ENCODE data around the gene ANKK1.

The ANKK1 gene

GRCh38 chr11:113407163-113407562 is 19.6 kb downstream of the ANKK1 start:
- no peak for DNase-seq (ENCODE audit: low read depth in 4 of 4, low spot score in 1 of 4)

- no peak for DNase-seq (ENCODE audit: low read depth in 4 of 4, low spot score in 1 of 4)
Observed at GRCh38 chr11:113408206-113408605, 20.6 kb downstream of the ANKK1 start.

GRCh38 chr11:113408887-113409286 is 21.3 kb downstream of the ANKK1 start:
- DNase-seq (ENCODE audit: low read depth in 4 of 4, low spot score in 1 of 4): no peak

- DNase-seq (ENCODE audit: low read depth in 4 of 4, low spot score in 1 of 4): no peak
Observed at GRCh38 chr11:113409526-113409925, 21.9 kb downstream of the ANKK1 start.

- no peak for DNase-seq (ENCODE audit: low read depth in 4 of 4, low spot score in 1 of 4)
Observed at GRCh38 chr11:113410414-113411135, 23.0 kb downstream of the ANKK1 start.

GRCh38 chr11:113411536-113411935 is 24.0 kb downstream of the ANKK1 start:
- no peak for DNase-seq (ENCODE audit: low read depth in 4 of 4, low spot score in 1 of 4)

- DNase-seq (ENCODE audit: low read depth in 4 of 4, low spot score in 1 of 4): no peak
Observed at GRCh38 chr11:113412675-113413074, 25.1 kb downstream of the ANKK1 start.

GRCh38 chr11:113415343-113415742 is 27.8 kb downstream of the ANKK1 start:
- DNase-seq (ENCODE audit: low read depth in 4 of 4, low spot score in 1 of 4): no peak

GRCh38 chr11:113417428-113417827 is 29.8 kb downstream of the ANKK1 start:
- no peak for DNase-seq (ENCODE audit: low read depth in 4 of 4, low spot score in 1 of 4)

GRCh38 chr11:113419454-113420003 is 31.9 kb downstream of the ANKK1 start:
- DNase-seq (ENCODE audit: low read depth in 4 of 4, low spot score in 1 of 4): no peak

GRCh38 chr11:113420808-113421207 is 33.2 kb downstream of the ANKK1 start:
- no peak for DNase-seq (ENCODE audit: low read depth in 4 of 4, low spot score in 1 of 4)

GRCh38 chr11:113426686-113427085 is 39.1 kb downstream of the ANKK1 start:
- no peak for DNase-seq (ENCODE audit: low read depth in 4 of 4, low spot score in 1 of 4)

- DNase-seq (ENCODE audit: low read depth in 4 of 4, low spot score in 1 of 4): no peak
Observed at GRCh38 chr11:113431746-113432145, 44.2 kb downstream of the ANKK1 start.

- DNase-seq (ENCODE audit: low read depth in 4 of 4, low spot score in 1 of 4): no peak
Observed at GRCh38 chr11:113435190-113435968, 47.8 kb downstream of the ANKK1 start.

- no peak for DNase-seq (ENCODE audit: low read depth in 4 of 4, low spot score in 1 of 4)
Observed at GRCh38 chr11:113436672-113437252, 49.2 kb downstream of the ANKK1 start.

- DNase-seq (ENCODE audit: low read depth in 4 of 4, low spot score in 1 of 4): no peak
Observed at GRCh38 chr11:113440816-113441215, 53.2 kb downstream of the ANKK1 start.

- no peak for DNase-seq (ENCODE audit: low read depth in 4 of 4, low spot score in 1 of 4)
Observed at GRCh38 chr11:113444502-113445123, 57.0 kb downstream of the ANKK1 start.

- no peak for DNase-seq (ENCODE audit: low read depth in 4 of 4, low spot score in 1 of 4)
Observed at GRCh38 chr11:113446112-113446511, 58.5 kb downstream of the ANKK1 start.

GRCh38 chr11:113446938-113447337 is 59.4 kb downstream of the ANKK1 start:
- DNase-seq (ENCODE audit: low read depth in 4 of 4, low spot score in 1 of 4): no peak

- no peak for DNase-seq (ENCODE audit: low read depth in 4 of 4, low spot score in 1 of 4)
Observed at GRCh38 chr11:113447621-113448315, 60.2 kb downstream of the ANKK1 start.

GRCh38 chr11:113448316-113448677 is 60.7 kb downstream of the ANKK1 start:
- no peak for DNase-seq (ENCODE audit: low read depth in 4 of 4, low spot score in 1 of 4)

Measured in stimulated activated CD4-positive, alpha-beta T cell treated with anti-CD3 and anti-CD28 coated beads, Interleukin-1b, Interleukin-23, amount 100 ng/mL, for 24 hours (primary cell).